ENCODE measurements around the gene CADM1.

The CADM1 gene

GRCh38 chr11:115155320-115155719 lies 348.9 kb downstream of the CADM1 start:
- Histone ChIP-seq H4K20me1 (ENCODE audit: insufficient read depth, low read length) (no peaks in the 10 kb centered on the region), H3K4me2 (ENCODE audit: low read length) (no peak overlapping the region), H3K36me3 (replicated peaks; ENCODE audit: low read depth, low read length) (no peaks in the 10 kb centered on the region), H3K79me2 (ENCODE audit: low read length) (no peaks in the 10 kb centered on the region), H3K27ac (ENCODE audit: low read length) (no peak overlapping the region), H3K9me3 (ENCODE audit: insufficient read depth, low read length) (no peaks in the 10 kb centered on the region), H3K9ac (ENCODE audit: low read length) (no peak overlapping the region), H3K27me3 (ENCODE audit: low read depth, low read length) (peaks cover 32% of the 10 kb centered on the region), H2AFZ (ENCODE audit: low read depth, low read length) (no peak overlapping the region), H3K4me3 (ENCODE audit: low read length) (no peak overlapping the region), H3K4me1 (ENCODE audit: low read length) (no peaks in the 10 kb centered on the region)
- no peak for TF ChIP-seq CTCF (IDR thresholded peaks at IDR 0.05; ENCODE audit: low read depth, low read length)
- TF ChIP-seq EZH2phosphoT487 (IDR thresholded peaks at IDR 0.05; ENCODE audit: low read depth) = no peak

GRCh38 chr11:115154355-115154736 lies 349.9 kb downstream of the CADM1 start:
- no peak overlapping the region for H3K9ac ChIP-seq (ENCODE audit: low read length)
- no peaks in the 10 kb centered on the region for H3K9me3 ChIP-seq (ENCODE audit: insufficient read depth, low read length)
- TF ChIP-seq EZH2phosphoT487 (IDR thresholded peaks at IDR 0.05; ENCODE audit: low read depth) = no peak
- no peak for TF ChIP-seq CTCF (IDR thresholded peaks at IDR 0.05; ENCODE audit: low read depth, low read length)
- H3K27ac ChIP-seq (ENCODE audit: low read length) = no peak overlapping the region
- no peaks in the 10 kb centered on the region for H3K79me2 ChIP-seq (ENCODE audit: low read length)
- H3K27me3 ChIP-seq (ENCODE audit: low read depth, low read length) = peaks cover 29% of the 10 kb centered on the region
- no peaks in the 10 kb centered on the region for H3K4me1 ChIP-seq (ENCODE audit: low read length)
- H3K36me3 ChIP-seq (replicated peaks; ENCODE audit: low read depth, low read length) = no peaks in the 10 kb centered on the region
- no peaks in the 10 kb centered on the region for H4K20me1 ChIP-seq (ENCODE audit: insufficient read depth, low read length)
- no peak overlapping the region for H3K4me3 ChIP-seq (ENCODE audit: low read length)
- H3K4me2 ChIP-seq (ENCODE audit: low read length) = no peak overlapping the region
- no peak overlapping the region for H2AFZ ChIP-seq (ENCODE audit: low read depth, low read length)

- Histone ChIP-seq H3K36me3 (replicated peaks; ENCODE audit: low read depth, low read length) (no peaks in the 10 kb centered on the region), H3K4me1 (ENCODE audit: low read length) (no peaks in the 10 kb centered on the region), H3K4me2 (ENCODE audit: low read length) (no peak overlapping the region), H3K27ac (ENCODE audit: low read length) (no peak overlapping the region), H4K20me1 (ENCODE audit: insufficient read depth, low read length) (no peaks in the 10 kb centered on the region), H2AFZ (ENCODE audit: low read depth, low read length) (no peak overlapping the region), H3K9me3 (ENCODE audit: insufficient read depth, low read length) (no peaks in the 10 kb centered on the region), H3K27me3 (ENCODE audit: low read depth, low read length) (peaks cover 23% of the 10 kb centered on the region), H3K4me3 (ENCODE audit: low read length) (no peak overlapping the region), H3K79me2 (ENCODE audit: low read length) (no peaks in the 10 kb centered on the region), H3K9ac (ENCODE audit: low read length) (no peak overlapping the region)
- TF ChIP-seq CTCF (IDR thresholded peaks at IDR 0.05; ENCODE audit: low read depth, low read length) (no peak), EZH2phosphoT487 (IDR thresholded peaks at IDR 0.05; ENCODE audit: low read depth) (no peak)
These were observed 350.4 kb downstream of the CADM1 start for GRCh38 chr11:115153731-115154354.

- no peaks in the 10 kb centered on the region for H3K4me1 ChIP-seq (ENCODE audit: low read length)
- no peak overlapping the region for H3K27ac ChIP-seq (ENCODE audit: low read length)
These were observed 351.1 kb downstream of the CADM1 start for GRCh38 chr11:115153135-115153534.

More at GRCh38 chr11:115153135-115153534, 351.1 kb downstream of the CADM1 start:
- no peak for TF ChIP-seq CTCF (IDR thresholded peaks at IDR 0.05; ENCODE audit: low read depth, low read length)
- TF ChIP-seq EZH2phosphoT487 (IDR thresholded peaks at IDR 0.05; ENCODE audit: low read depth) = no peak
- Histone ChIP-seq H3K4me2 (ENCODE audit: low read length) (no peak overlapping the region), H3K9me3 (ENCODE audit: insufficient read depth, low read length) (no peaks in the 10 kb centered on the region), H2AFZ (ENCODE audit: low read depth, low read length) (no peak overlapping the region), H3K27me3 (ENCODE audit: low read depth, low read length) (peaks cover 16% of the 10 kb centered on the region), H3K36me3 (replicated peaks; ENCODE audit: low read depth, low read length) (no peaks in the 10 kb centered on the region), H3K79me2 (ENCODE audit: low read length) (no peaks in the 10 kb centered on the region), H3K4me3 (ENCODE audit: low read length) (no peak overlapping the region), H3K9ac (ENCODE audit: low read length) (no peak overlapping the region), H4K20me1 (ENCODE audit: insufficient read depth, low read length) (no peaks in the 10 kb centered on the region)

Data from OCI-LY3 (cell line).